B cell (primary cell): Measurements from ENCODE around the gene CHIT1. TPM values are rescaled to one million over a fixed set of nuclear protein-coding genes. Genes with fewer than 3 reads are reported as not detected.

Experiments used
- ATAC-seq: fragments of 200-7000 bp; cut with Tn5 transposase; one replicate; pipeline ENCODE4 v1.10.0; 2021; ENCODE audit warnings: low read depth, mild to moderate bottlenecking, moderate number of reproducible peaks, moderate library complexity
- CTCF ChIA-PET: fragments of 350-600 bp; sonication (Branson Sonifier 250); formaldehyde crosslinking; loops from one replicate; lab custom pipeline; 2021; ENCODE audit warnings: antibody characterized with exemption, inconsistent platforms; lab: Charles Lee
- POLR2A ChIA-PET: fragments of 350-600 bp; sonication (Branson Sonifier 250); formaldehyde crosslinking; loops from one replicate; lab custom pipeline; 2021; ENCODE audit warnings: antibody characterized with exemption; lab: Charles Lee
- DNase-seq: peaks from one replicate; pipeline ENCODE4 v3.0.0; 2013
- H2AFZ ChIP-seq: 2 replicates; pipeline ENCODE4 v1.6.1; 2012; ENCODE audit warnings: mild to moderate bottlenecking, low read depth, low read length; ENCODE audit not compliant: insufficient read depth, poor library complexity, severe bottlenecking
- H3K27ac ChIP-seq, 2 donors: 1 replicate in 1 of 2; 2 replicates in 1 of 2; pipeline ENCODE4 v1.5.1; 2012 to 2013; ENCODE audit warnings: low read length in 2 of 2, mild to moderate bottlenecking in 2 of 2, moderate library complexity in 1 of 2
- H3K27me3 ChIP-seq, 4 experiments: fragments of 200-600 bp in 1 of 4; sonication (generic) in 1 of 4; replicated peaks in 1 of 4; 1 replicate in 2 of 4; 2 replicates in 2 of 4; pipeline versions ENCODE4 v1.6.1 to v1.7.0; 2013 to 2016; ENCODE audit warnings: low read length in 3 of 4, mild to moderate bottlenecking in 2 of 4, mixed read lengths in 1 of 4, moderate library complexity in 1 of 4; ENCODE audit not compliant: insufficient read depth in 4 of 4, control insufficient read depth in 3 of 4; ENCODE audit errors: control extremely low read depth in 1 of 4
- H3K36me3 ChIP-seq, 2 experiments: replicated peaks in 1 of 2; 1 replicate in 1 of 2; 2 replicates in 1 of 2; pipeline versions ENCODE4 v1.6.1 to v1.7.1; 2013; ENCODE audit warnings: low read length in 1 of 2; ENCODE audit not compliant: insufficient read depth in 2 of 2, control insufficient read depth in 1 of 2; ENCODE audit errors: control extremely low read depth in 1 of 2, extremely low read depth in 1 of 2
- H3K4me1 ChIP-seq, 2 donors: fragments of 200-600 bp in 1 of 2; sonication (generic) in 1 of 2; 1 replicate in 1 of 2; 2 replicates in 1 of 2; pipeline versions ENCODE4 v1.5.1 to v1.6.1; 2013 to 2017; ENCODE audit warnings: low read length in 2 of 2; ENCODE audit not compliant: control insufficient read depth in 2 of 2, insufficient read depth in 2 of 2
- H3K4me2 ChIP-seq: replicated peaks from 2 replicates; pipeline ENCODE3; 2012; ENCODE audit warnings: mild to moderate bottlenecking, low read depth, low read length; ENCODE audit not compliant: poor library complexity, severe bottlenecking
- H3K4me3 ChIP-seq, 5 experiments: fragments of 200-600 bp in 1 of 5; sonication (generic) in 1 of 5; 1 replicate in 3 of 5; 2 replicates in 2 of 5; pipeline versions ENCODE4 v1.5.1 to v1.7.0; 2011 to 2016; ENCODE audit warnings: low read length in 4 of 5, mild to moderate bottlenecking in 4 of 5, low read depth in 2 of 5, control low read depth in 1 of 5, moderate library complexity in 1 of 5; ENCODE audit not compliant: insufficient read depth in 1 of 5; ENCODE audit errors: control extremely low read depth in 1 of 5, extremely low read depth in 1 of 5
- H3K79me2 ChIP-seq: fragments of 200-600 bp; sonication (generic); one replicate; pipeline ENCODE4 v1.6.0; 2016; ENCODE audit warnings: low read length; ENCODE audit not compliant: control insufficient read depth, insufficient read depth
- H3K9ac ChIP-seq: fragments of 200-600 bp; sonication (generic); 2 replicates; pipeline ENCODE4 v1.6.1; 2017; ENCODE audit warnings: mild to moderate bottlenecking, low read length, moderate library complexity
- H3K9me3 ChIP-seq, 3 donors: one replicate each; pipeline versions ENCODE4 v1.6.1 to v1.7.1; 2013; ENCODE audit warnings: low read length in 2 of 3; ENCODE audit not compliant: control insufficient read depth in 2 of 3, insufficient read depth in 1 of 3; ENCODE audit errors: control extremely low read depth in 1 of 3
- H4K20me1 ChIP-seq: 2 replicates; pipeline ENCODE4 v1.6.0; 2012; ENCODE audit warnings: mild to moderate bottlenecking, low read length; ENCODE audit not compliant: insufficient read depth, control insufficient read depth, poor library complexity, severe bottlenecking
- H3K27ac Mint-ChIP-seq: one replicate; pipeline ENCODE4 v1.8.0; 2021; ENCODE audit warnings: mixed read lengths
- H3K27me3 Mint-ChIP-seq: one replicate; pipeline ENCODE4 v1.8.0; 2021; ENCODE audit warnings: mixed read lengths
- H3K4me1 Mint-ChIP-seq: one replicate; pipeline ENCODE4 v1.8.0; 2021; ENCODE audit warnings: mixed read lengths
- H3K4me3 Mint-ChIP-seq: one replicate; pipeline ENCODE4 v1.8.0; 2021; ENCODE audit warnings: mixed read lengths
- H3K9me3 Mint-ChIP-seq: one replicate; pipeline ENCODE4 v1.8.0; 2022; ENCODE audit warnings: mixed read lengths; ENCODE audit not compliant: insufficient read depth
- CTCF ChIP-seq: fragments of 200-600 bp; IDR thresholded peaks from one replicate; pipeline ENCODE4 v1.8.0; 2022; ENCODE audit warnings: antibody characterized with exemption, mild to moderate bottlenecking
- EZH2 ChIP-seq: IDR thresholded peaks from 2 replicates; pipeline ENCODE4 v1.6.1; 2012; ENCODE audit warnings: borderline replicate concordance, low read depth, mild to moderate bottlenecking, moderate library complexity, low read length; ENCODE audit not compliant: insufficient read depth, poor library complexity, severe bottlenecking
- WGBS: methylation state at CpG from one replicate; pipeline ENCODE4 v1.1.5; 2013; ENCODE audit warnings: missing lambda C conversion rate; ENCODE audit not compliant: insufficient coverage; 5-methylcytosine and 5-hydroxymethylcytosine counted together
- intact Hi-C: fragments of 100-400 bp; cut with micrococcal nuclease; formaldehyde crosslinking; loops from one replicate; pipeline ENCODE4 v1.10.0; 2022
- polyA plus RNA-seq: library from polyadenylated mRNA; depleted of rRNA; stranded (reverse); fragments of >200 nt; gene quantifications from 2 replicates; pipeline ENCODE4 v1.2.3, GENCODE V29; 2012
- total RNA-seq, 2 donors: library from RNA; stranded (reverse); fragments of 120-200 nt in 1 of 2; gene quantifications; 1 replicate in 1 of 2; 2 replicates in 1 of 2; pipeline versions ENCODE4 v1.2.3 to v1.2.4, GENCODE V29; 2013 to 2022

The CHIT1 gene
- total and polyA plus RNA-seq, 2 donors (not counting 1 experiment from before 2014, with no cell fraction given), result 2.0 to 8.2 TPM

- no peaks in the 10 kb centered on the region for H4K20me1 ChIP-seq
- no peak overlapping the region for H3K27ac Mint-ChIP-seq
- H3K9ac ChIP-seq, result no peak overlapping the region
- no peaks in the 10 kb centered on the region for H3K4me1 Mint-ChIP-seq
- H3K9me3 Mint-ChIP-seq, result peaks cover 2% of the 10 kb centered on the region
- peaks cover 32% of the 10 kb centered on the region for H3K27me3 Mint-ChIP-seq
- no peaks in the 10 kb centered on the region for H3K4me1 ChIP-seq
- H3K79me2 ChIP-seq, result no peaks in the 10 kb centered on the region
- H2AFZ ChIP-seq, result no peak overlapping the region
- no peak overlapping the region for H3K4me3 ChIP-seq
- DNase-seq (no peak), ATAC-seq (no peak)
- H3K4me3 Mint-ChIP-seq, result no peak overlapping the region
- ChIA-PET POLR2A (no interaction called here), CTCF (interaction anchor here (1.4 kb wide), 1 partner anchor 13 kb away, joined by 4 read pairs; no protein-coding TSS in a partner anchor)
- H3K36me3 ChIP-seq, result no peaks in the 10 kb centered on the region
- H3K4me2 ChIP-seq, result no peak overlapping the region
- peaks cover 0 to 15% (median 3%) of the 10 kb centered on the region in 4 experiments for H3K27me3 ChIP-seq
- peaks cover 0 to 5% (median under 1%) of the 10 kb centered on the region in 3 donors for H3K9me3 ChIP-seq
- intact Hi-C loops, result no loop called here
- TF ChIP-seq CTCF, result no peak
- TF ChIP-seq EZH2, result no peak
- 65% methylated on average over 3 of the region's 4 CpGs for WGBS
- H3K27ac ChIP-seq, result no peak overlapping the region
These were observed 803 bp downstream of the CHIT1 start for GRCh38 chr1:203228670-203229069.

- 95% methylated on average over 7 of the region's 9 CpGs for WGBS
These were observed 1.9 kb downstream of the CHIT1 start for GRCh38 chr1:203227371-203228083.

More at GRCh38 chr1:203227371-203228083, 1.9 kb downstream of the CHIT1 start:
- Mint-ChIP-seq H3K4me1 (no peaks in the 10 kb centered on the region), H3K27me3 (peaks cover 28% of the 10 kb centered on the region), H3K9me3 (no peaks in the 10 kb centered on the region), H3K4me3 (no peak overlapping the region), H3K27ac (no peak overlapping the region)
- Histone ChIP-seq H3K4me3 (no peak overlapping the region), H3K36me3 (no peaks in the 10 kb centered on the region), H3K9ac (no peak overlapping the region), H2AFZ (no peak overlapping the region), H3K27ac (no peak overlapping the region), H3K4me1 (no peaks in the 10 kb centered on the region), H3K27me3 (peaks cover 0 to 12% (median under 1%) of the 10 kb centered on the region in 4 experiments), H4K20me1 (no peaks in the 10 kb centered on the region), H3K4me2 (no peak overlapping the region), H3K79me2 (no peaks in the 10 kb centered on the region), H3K9me3 (no peaks in the 10 kb centered on the region)
- DNase-seq (no peak), ATAC-seq (no peak)
- no peak for TF ChIP-seq CTCF
- intact Hi-C loops, result no loop called here
- ChIA-PET POLR2A (no interaction called here), CTCF (interaction anchor here (1.4 kb wide), 1 partner anchor 12 kb away, joined by 4 read pairs; no protein-coding TSS in a partner anchor)
